K562 (cell line): ENCODE results near the gene CNNM4.

ENCODE experiments used
- ARNT ChIP-seq, 2 experiments: fragments of 450-650 bp; IDR thresholded peaks; 2 replicates each; pipeline ENCODE4 v1.6.1; 2016; ENCODE audit warnings: mild to moderate bottlenecking in 1 of 2
- SRSF9 ChIP-seq: fragments of 200-400 bp; formaldehyde crosslinking; IDR thresholded peaks from 2 replicates; pipeline ENCODE4 v1.6.1; 2017; ENCODE audit warnings: low read depth, low read length, borderline replicate concordance
- TF ChIP-seq, protein P1 (sequence below), 2 experiments: fragments of 450-650 bp in 1 of 2; sonication (generic) in 1 of 2; formaldehyde crosslinking; conservative IDR thresholded peaks; 2 replicates each; pipeline versions ENCODE4 v1.4.0 to v1.8.1; 2020 to 2022; ENCODE audit warnings: mild to moderate bottlenecking in 1 of 2, missing genetic modification reagents in 1 of 2

DNA sequence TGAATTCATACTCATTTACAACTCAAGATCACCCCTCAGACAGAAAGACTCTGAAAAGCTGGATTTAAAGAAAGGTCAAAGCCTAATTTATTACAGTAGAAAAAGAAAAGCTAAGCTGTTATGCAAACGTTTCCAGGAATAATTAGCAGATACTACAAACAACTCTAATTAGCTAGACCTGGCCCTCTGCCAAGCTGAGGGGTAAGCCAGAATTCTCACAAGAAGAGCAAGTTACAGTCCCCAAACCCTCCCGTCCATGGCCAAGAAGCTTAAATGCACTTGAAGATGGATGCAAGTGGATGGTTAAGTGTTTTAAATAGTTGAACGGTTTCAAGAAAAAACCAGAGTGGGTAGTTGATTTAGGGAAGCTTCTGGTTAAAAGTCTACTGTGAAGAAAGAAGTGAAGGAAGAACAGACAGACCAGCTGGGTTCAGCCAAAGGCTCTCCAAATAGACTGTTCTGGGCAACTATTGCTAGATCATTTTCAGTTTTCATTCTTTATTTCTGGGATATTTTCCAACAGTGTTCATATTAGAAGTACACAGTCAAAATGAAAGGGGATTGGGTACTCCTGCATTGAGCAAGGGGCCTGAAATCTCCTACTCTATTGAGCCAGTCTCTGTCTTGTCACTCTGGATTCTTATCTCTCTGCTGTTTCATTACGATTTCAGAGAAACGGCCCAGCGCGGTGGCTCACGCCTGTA is 25.7 kb upstream of the CNNM4 start:
- TF ChIP-seq SRSF9, result no peak
- TF ChIP-seq ARNT (IDR thresholded peaks at IDR 0.05), result no peak
- TF ChIP-seq, protein P1, sequence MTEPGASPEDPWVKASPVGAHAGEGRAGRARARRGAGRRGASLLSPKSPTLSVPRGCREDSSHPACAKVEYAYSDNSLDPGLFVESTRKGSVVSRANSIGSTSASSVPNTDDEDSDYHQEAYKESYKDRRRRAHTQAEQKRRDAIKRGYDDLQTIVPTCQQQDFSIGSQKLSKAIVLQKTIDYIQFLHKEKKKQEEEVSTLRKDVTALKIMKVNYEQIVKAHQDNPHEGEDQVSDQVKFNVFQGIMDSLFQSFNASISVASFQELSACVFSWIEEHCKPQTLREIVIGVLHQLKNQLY (CRISPR knock-in tag; conservative IDR thresholded peaks at IDR 0.05), result no peak
